GM23338 (cell line): ENCODE measurements around the gene HYAL1. TPM values are rescaled to one million over a fixed set of nuclear protein-coding genes. Genes with fewer than 3 reads are reported as not detected.
A peak's percentile ranks its signal among the peaks of the same experiment; 100 is the strongest.

Experiments
- ATAC-seq: fragments of 200-7000 bp; cut with Tn5 transposase; 3 replicates; pipeline ENCODE4 v1.9.1; 2020
- DNase-seq: peaks from one replicate; pipeline ENCODE4 v3.0.0-alpha.2; 2015; ENCODE audit warnings: low spot score
- H2AFZ ChIP-seq: fragments of 200-600 bp; sonication (generic); 2 replicates; pipeline ENCODE4 v1.8.0; 2016; ENCODE audit warnings: antibody characterized with exemption, mild to moderate bottlenecking, moderate library complexity
- H3F3A ChIP-seq: fragments of 200-600 bp; sonication (generic); replicated peaks from 2 replicates; pipeline ENCODE4 v1.8.0; 2017; ENCODE audit warnings: antibody characterized with exemption, mixed run types, low read depth
- H3K27ac ChIP-seq: fragments of 200-600 bp; sonication (generic); 2 replicates; pipeline ENCODE4 v1.6.1; 2016; ENCODE audit warnings: low read depth
- H3K27me3 ChIP-seq: fragments of 200-600 bp; sonication (generic); 2 replicates; pipeline ENCODE4 v1.8.0; 2016; ENCODE audit warnings: mild to moderate bottlenecking, mixed run types, moderate library complexity; ENCODE audit not compliant: insufficient read depth
- H3K36me3 ChIP-seq: fragments of 200-600 bp; sonication (generic); 2 replicates; pipeline ENCODE4 v1.8.0; 2016; ENCODE audit warnings: mild to moderate bottlenecking; ENCODE audit not compliant: insufficient read depth
- H3K4me1 ChIP-seq: fragments of 200-600 bp; sonication (generic); 2 replicates; pipeline ENCODE4 v1.8.0; 2016; ENCODE audit warnings: mild to moderate bottlenecking, moderate library complexity; ENCODE audit not compliant: insufficient read depth
- H3K4me2 ChIP-seq: fragments of 200-600 bp; sonication (generic); 2 replicates; pipeline ENCODE4 v1.7.1; 2017; ENCODE audit warnings: mixed run types
- H3K4me3 ChIP-seq: fragments of 200-600 bp; sonication (generic); 2 replicates; pipeline ENCODE4 v1.6.1; 2016; ENCODE audit warnings: mixed run types
- H3K79me2 ChIP-seq: fragments of 200-600 bp; sonication (generic); replicated peaks from 2 replicates; pipeline ENCODE4 v1.8.0; 2017; ENCODE audit warnings: mild to moderate bottlenecking; ENCODE audit not compliant: insufficient read depth
- H3K9me2 ChIP-seq: fragments of 200-600 bp; sonication (generic); 2 replicates; pipeline ENCODE4 v1.8.0; 2017; ENCODE audit not compliant: insufficient read depth
- H4K20me1 ChIP-seq: fragments of 200-600 bp; sonication (generic); replicated peaks from 2 replicates; pipeline ENCODE4 v1.8.0; 2017; ENCODE audit warnings: mild to moderate bottlenecking; ENCODE audit not compliant: insufficient read depth
- H3K27ac Mint-ChIP-seq: 2 replicates; pipeline ENCODE4 v1.8.0; 2020; ENCODE audit warnings: inconsistent platforms, mild to moderate bottlenecking, moderate library complexity, mixed read lengths
- H3K27me3 Mint-ChIP-seq: 3 replicates; pipeline ENCODE4 v1.8.0; 2022; ENCODE audit warnings: low read depth, mild to moderate bottlenecking, moderate library complexity, mixed read lengths, inconsistent platforms; ENCODE audit not compliant: insufficient read depth, poor library complexity
- H3K36me3 Mint-ChIP-seq: 3 replicates; pipeline ENCODE4 v1.8.0; 2021; ENCODE audit warnings: low read depth, mild to moderate bottlenecking, inconsistent platforms, moderate library complexity, mixed read lengths
- H3K4me1 Mint-ChIP-seq: 3 replicates; pipeline ENCODE4 v1.8.0; 2020; ENCODE audit warnings: mild to moderate bottlenecking, inconsistent platforms, mixed read lengths
- H3K4me3 Mint-ChIP-seq: 3 replicates; pipeline ENCODE4 v1.8.0; 2021; ENCODE audit warnings: moderate library complexity, mild to moderate bottlenecking, inconsistent platforms, mixed read lengths
- H3K9me3 Mint-ChIP-seq: 3 replicates; pipeline ENCODE4 v1.8.0; 2020; ENCODE audit warnings: moderate library complexity, mild to moderate bottlenecking, inconsistent platforms, mixed read lengths
- CTCF ChIP-seq, 2 experiments: fragments of 200-600 bp in 1 of 2; sonication (generic) in 1 of 2; conservative IDR thresholded peaks; 2 replicates each; pipeline versions ENCODE4 v1.5.1 to v1.6.1; 2016 to 2017; ENCODE audit warnings: antibody characterized with exemption in 2 of 2, low read depth in 2 of 2, mild to moderate bottlenecking in 2 of 2, moderate library complexity in 1 of 2
- NANOG ChIP-seq: IDR thresholded peaks from 2 replicates; pipeline ENCODE4 v1.6.1; 2016; ENCODE audit warnings: antibody characterized with exemption, borderline replicate concordance
- REST ChIP-seq: IDR thresholded peaks from one replicate; pipeline ENCODE4 v1.6.1; 2018; ENCODE audit warnings: antibody characterized with exemption; ENCODE audit not compliant: unreplicated experiment
- ZNF331 ChIP-seq: fragments of 250-450 bp; sonication (Bioruptor Pico); IDR thresholded peaks from 2 replicates; pipeline ENCODE4 v1.5.0; 2020; ENCODE audit warnings: low read depth, mild to moderate bottlenecking, moderate library complexity
- ZNF462 ChIP-seq: fragments of 250-450 bp; sonication (Bioruptor Pico); IDR thresholded peaks from 2 replicates; pipeline ENCODE4 v1.5.0; 2020; ENCODE audit warnings: mild to moderate bottlenecking, moderate library complexity
- polyA plus RNA-seq: library from polyadenylated mRNA; unstranded; fragments of >200 nt; fragmentation: Nextera tagmentation; extraction: Ambion mirVana; gene quantifications from 2 replicates; pipeline ENCODE4 v1.2.1, GENCODE V29; 2016
- total RNA-seq: library from RNA; depleted of rRNA; stranded (reverse); fragments of >200 nt; shearing (Covaris generic); gene quantifications from 2 replicates; pipeline ENCODE4 v1.2.3, GENCODE V29; 2014

The HYAL1 gene
- total and polyA plus RNA-seq, 2 experiments from 2014 or later: 2.1 to 5.0 TPM

GRCh38 chr3:50256978-50257890 is 46.1 kb downstream of the HYAL1 start:
- H3K79me2 ChIP-seq: no peaks in the 10 kb centered on the region
- ATAC-seq: peak; percentile 9
- peak overlapping the region; percentile 67; the same call in 1 of the 2 replicates for H3K27ac Mint-ChIP-seq

GRCh38 chr3:50255251-50255615 is 48.1 kb downstream of the HYAL1 start:
- Histone ChIP-seq H3K4me1 (peaks cover 6% of the 10 kb centered on the region; the same call in 1 of the 2 replicates), H3K79me2 (peaks cover 11% of the 10 kb centered on the region), H3K9me2 (no peaks in the 10 kb centered on the region), H4K20me1 (peaks cover 13% of the 10 kb centered on the region; the same call in 1 of the 2 replicates), H3K4me2 (no peak overlapping the region), H2AFZ (no peak overlapping the region), H3F3A (peaks cover 23% of the 10 kb centered on the region), H3K27me3 (no peaks in the 10 kb centered on the region), H3K4me3 (no peak overlapping the region), H3K27ac (0 out of 2 replicates have a peak overlapping the region, but pooled peaks have one; percentile 45), H3K36me3 (peaks cover 14% of the 10 kb centered on the region)
- Mint-ChIP-seq H3K9me3 (no peaks in the 10 kb centered on the region; the same call in 2 of the 3 replicates), H3K27me3 (peaks cover 14% of the 10 kb centered on the region), H3K36me3 (peaks cover 55% of the 10 kb centered on the region), H3K27ac (no peak overlapping the region), H3K4me3 (no peak overlapping the region), H3K4me1 (peaks cover 24% of the 10 kb centered on the region)
- DNase-seq: no peak
- no peak for ATAC-seq
- TF ChIP-seq ZNF462 (CRISPR knock-in tag) (no peak), REST (no peak), ZNF331 (CRISPR knock-in tag) (no peak)

More at GRCh38 chr3:50256978-50257890, 46.1 kb downstream of the HYAL1 start:
- H3K27ac ChIP-seq: no peak overlapping the region
- no peak overlapping the region for H2AFZ ChIP-seq
- Mint-ChIP-seq H3K27me3 (peaks cover 17% of the 10 kb centered on the region), H3K4me1 (peaks cover 28% of the 10 kb centered on the region), H3K36me3 (peaks cover 51% of the 10 kb centered on the region), H3K9me3 (no peaks in the 10 kb centered on the region; the same call in 2 of the 3 replicates), H3K4me3 (no peak overlapping the region)
- no peak overlapping the region for H3K4me3 ChIP-seq
- TF ChIP-seq NANOG: no peak
- peak; percentile 76 to 85 for TF ChIP-seq CTCF (conservative IDR thresholded peaks at IDR 0.05; ENCODE audit: low read depth in 2 of 2)
- H3K9me2 ChIP-seq: no peaks in the 10 kb centered on the region
- H3K36me3 ChIP-seq: peaks cover 14% of the 10 kb centered on the region
- peaks cover 30% of the 10 kb centered on the region for H3F3A ChIP-seq
- no peaks in the 10 kb centered on the region; the same call in 1 of the 2 replicates for H4K20me1 ChIP-seq
- no peak overlapping the region for H3K4me2 ChIP-seq
- H3K4me1 ChIP-seq: peaks cover 16% of the 10 kb centered on the region
- peak; percentile 82 for DNase-seq
- no peaks in the 10 kb centered on the region for H3K27me3 ChIP-seq
